ENCODE measurements around the gene LSR.

LSR gene

DNA sequence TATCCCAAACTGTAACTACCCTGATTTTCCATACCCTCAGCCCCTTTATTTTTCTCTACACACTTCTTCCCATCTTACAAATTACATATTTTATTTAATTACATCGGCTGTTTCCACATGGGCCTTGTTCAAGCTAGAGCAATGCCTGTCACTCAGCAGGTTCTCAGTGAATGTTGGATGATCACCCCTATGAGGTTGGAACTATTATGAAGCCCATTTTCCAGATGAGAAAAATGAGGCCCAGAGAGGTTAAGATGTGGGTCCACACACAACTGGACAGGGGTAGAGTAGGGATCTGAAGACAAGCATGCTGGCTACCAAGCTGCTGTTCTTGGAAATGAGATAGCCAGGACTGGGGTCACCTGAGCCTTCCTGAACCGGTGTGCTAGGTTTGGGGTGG, 53.2 kb downstream of the LSR start:
- DNase-seq: no peak

DNA sequence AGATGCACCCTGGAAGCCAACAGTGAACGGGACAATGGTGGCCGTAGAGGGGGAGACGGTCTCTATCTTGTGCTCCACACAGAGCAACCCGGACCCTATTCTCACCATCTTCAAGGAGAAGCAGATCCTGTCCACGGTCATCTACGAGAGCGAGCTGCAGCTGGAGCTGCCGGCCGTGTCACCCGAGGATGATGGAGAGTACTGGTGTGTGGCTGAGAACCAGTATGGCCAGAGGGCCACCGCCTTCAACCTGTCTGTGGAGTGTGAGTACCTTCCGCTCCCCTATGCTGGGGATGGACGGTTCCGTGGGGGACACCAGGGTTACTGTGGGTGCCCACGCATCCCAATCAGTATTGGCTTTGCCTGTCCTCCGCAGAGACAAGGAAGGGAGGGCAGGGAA, 53.6 kb downstream of the LSR start:
- DNase-seq: no peak

DNA sequence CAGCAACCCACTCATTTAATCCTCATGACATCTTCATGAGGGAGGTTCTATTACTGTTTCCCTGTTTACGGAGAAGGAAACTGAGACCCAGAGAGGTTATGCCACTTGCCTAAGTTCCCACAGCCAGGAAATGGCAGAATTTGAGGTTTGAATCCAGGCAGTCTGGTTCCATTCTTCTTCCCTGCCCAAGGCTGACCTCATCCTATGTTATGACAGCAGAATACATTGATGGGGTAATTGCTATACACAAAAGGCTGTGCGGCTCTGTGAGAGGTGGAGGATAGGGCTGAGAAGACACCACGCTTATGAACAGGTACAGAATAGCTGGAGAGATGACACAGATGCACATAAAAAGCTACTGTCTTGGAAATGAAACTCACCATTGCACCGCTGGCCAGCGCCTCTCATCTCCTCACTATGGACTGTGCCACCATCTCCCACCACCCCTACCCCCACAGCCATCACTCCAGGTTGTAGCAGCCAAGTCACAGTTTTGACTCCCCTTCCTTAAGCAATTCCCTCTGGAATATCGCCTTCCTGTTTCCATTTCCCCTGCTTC, 54.6 kb downstream of the LSR start:
- DNase-seq: no peak

DNA sequence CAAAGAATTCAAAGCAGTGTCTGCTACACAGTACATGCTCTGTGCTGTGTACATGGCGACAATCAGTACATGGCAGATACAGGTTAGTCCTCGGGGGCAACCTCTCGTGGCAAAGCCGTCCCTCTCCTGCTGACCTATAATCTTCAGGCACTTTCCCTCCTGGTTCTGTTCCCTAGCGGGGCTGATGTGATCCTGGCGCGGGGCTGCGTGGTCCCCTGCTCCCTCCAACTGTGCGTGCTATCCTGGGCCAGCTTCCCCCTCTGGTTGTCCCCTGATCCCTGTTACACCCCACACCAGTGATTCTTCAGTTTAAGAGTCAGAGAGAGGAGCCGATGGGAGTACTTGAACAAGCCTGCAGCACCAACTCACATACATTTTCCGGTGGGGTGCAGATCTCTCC, 55.2 kb downstream of the LSR start:
- DNase-seq: no peak

DNA sequence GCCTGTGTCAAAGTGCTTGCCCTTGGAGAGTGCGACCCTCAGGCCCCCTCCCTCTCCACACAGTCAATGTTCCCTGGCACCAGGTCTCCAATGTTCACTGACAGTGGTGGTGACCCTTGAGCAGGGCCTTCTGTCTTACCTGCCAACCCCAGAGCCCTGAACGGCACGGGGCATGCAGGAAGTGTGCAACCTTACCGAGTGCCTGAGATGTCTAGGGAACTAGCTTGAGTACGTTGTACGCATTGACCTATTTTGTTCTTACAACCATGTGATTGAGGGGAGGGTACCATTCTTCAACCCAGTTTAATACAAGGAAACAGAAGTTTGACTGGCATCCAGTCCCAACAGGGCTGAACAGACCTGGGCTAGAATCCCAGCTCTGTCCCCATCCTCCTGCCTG, 56.4 kb downstream of the LSR start:
- no peak for DNase-seq

DNA sequence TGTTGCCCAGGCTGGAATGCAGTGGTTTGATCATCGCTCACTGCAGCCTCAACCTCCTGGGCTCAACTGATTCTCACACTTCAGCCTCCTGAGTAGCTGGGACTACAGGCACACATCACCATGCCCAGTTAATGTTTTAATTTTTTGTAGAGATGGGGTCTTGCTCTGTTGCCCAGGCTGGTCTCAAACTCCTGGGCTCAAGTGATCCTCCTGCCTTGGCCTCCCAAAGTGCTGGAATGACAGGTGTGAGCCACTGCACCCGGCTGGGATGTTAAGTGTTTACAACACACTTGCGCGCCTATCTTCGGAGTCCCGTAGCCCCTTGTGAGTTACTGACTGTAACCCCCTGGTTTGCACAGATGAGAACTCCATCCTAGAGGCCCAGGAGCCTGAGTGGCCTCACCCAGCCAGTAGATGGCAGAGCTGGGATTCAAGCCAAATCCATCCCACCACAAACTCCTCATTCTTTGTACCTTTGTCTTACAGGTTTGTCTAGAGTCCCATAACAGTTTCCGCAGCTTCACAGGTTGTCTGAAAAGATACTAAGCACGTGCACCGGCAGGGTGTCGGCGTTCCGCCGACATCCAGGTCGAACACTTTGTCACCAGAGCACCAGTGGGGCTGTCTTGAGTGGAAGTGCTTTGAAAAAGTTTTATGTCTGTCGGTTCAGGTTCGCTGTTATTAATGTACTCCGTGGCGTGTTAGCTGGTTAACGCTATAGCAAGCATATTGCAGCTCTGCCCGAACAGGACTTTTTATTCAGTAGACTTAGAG, 57.9 kb downstream of the LSR start:
- DNase-seq: no peak

DNA sequence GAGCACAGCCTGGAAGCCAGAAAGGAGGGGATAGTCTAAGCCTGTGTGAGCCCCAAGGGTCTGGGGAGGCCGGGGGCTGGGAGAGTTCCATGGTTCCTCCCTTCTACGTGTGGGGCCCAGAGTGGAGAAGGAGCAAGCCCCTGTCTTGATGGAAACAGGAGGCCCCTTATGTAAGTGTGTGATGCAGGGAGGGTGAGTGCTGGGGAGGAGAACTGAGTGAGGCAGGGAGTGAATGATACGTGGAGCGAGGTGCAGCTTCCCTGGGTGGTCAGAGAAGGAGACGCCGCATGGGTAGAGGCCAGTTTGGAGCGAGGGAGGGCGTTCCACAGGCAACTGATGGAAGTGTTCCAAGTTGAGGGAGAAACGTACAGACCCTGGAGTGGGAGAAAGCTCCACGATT, 59.1 kb downstream of the LSR start:
- DNase-seq: no peak

DNA sequence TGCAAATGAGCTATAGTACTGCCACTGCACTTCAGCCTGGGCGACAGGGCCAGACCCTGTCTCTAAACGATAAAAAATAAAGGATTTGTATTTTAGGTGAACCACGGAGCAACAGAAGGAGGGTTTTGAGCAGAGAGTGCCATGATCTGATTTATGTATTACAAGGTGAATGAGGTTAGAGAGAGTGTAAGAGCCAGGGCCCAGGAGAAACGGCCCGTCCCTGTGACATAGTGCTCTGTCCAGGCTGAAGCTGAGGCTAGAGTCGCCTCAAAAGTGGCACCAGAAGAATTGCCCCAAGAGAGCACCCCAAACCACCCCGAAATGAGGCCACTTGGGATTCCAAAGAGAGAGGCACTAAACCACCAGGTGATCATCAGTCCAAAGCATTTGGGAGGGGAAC, 60.1 kb downstream of the LSR start:
- DNase-seq: peak; percentile 46

DNA sequence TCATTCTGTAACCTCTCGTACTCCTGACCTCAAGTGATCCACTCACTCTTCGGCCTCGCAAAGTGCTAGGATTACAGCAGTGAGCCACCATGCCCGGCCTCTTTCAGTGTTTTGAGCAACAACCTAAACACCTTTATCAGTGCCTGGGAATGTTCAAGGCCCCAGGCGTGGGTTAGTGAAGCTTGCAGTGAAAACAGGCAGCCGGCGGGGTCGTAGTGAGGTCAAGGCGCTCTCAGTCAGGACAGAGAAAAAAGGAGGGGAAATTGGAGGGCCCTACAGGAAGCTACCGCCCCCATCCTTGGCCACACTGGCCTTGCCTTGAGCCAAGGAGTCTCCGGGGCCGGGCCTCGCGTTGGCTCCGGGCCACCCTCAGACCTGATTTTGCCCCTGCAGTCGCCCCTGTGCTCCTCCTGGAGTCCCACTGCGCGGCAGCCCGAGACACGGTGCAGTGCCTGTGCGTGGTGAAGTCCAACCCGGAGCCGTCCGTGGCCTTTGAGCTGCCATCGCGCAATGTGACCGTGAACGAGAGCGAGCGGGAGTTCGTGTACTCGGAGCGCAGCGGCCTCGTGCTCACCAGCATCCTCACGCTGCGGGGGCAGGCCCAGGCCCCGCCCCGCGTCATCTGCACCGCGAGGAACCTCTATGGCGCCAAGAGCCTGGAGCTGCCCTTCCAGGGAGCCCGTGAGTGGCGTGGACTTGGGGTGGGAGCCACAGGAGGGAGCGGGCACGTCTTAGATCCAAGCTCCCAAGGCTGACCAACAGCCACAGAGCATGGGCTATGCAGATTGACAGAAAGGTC, 60.9 kb downstream of the LSR start:
- DNase-seq: peak; percentile 78

DNA sequence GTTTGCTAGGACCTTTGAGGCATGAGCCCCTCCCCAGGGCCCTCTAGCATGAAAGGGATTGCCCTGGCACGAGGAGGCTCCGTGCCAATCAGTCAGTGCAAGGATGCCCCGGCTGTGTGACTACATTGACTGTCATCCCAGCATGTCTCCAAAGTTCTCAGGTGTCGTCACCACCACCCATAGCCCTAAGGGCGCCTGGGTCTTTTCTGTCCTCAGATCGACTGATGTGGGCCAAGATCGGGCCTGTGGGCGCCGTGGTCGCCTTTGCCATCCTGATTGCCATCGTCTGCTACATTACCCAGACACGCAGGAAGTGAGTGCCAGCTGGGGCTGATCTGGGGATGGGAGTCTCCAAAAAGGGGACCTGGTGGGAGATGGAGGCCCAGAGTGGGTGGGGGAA, 61.5 kb downstream of the LSR start:
- no peak for DNase-seq

DNA sequence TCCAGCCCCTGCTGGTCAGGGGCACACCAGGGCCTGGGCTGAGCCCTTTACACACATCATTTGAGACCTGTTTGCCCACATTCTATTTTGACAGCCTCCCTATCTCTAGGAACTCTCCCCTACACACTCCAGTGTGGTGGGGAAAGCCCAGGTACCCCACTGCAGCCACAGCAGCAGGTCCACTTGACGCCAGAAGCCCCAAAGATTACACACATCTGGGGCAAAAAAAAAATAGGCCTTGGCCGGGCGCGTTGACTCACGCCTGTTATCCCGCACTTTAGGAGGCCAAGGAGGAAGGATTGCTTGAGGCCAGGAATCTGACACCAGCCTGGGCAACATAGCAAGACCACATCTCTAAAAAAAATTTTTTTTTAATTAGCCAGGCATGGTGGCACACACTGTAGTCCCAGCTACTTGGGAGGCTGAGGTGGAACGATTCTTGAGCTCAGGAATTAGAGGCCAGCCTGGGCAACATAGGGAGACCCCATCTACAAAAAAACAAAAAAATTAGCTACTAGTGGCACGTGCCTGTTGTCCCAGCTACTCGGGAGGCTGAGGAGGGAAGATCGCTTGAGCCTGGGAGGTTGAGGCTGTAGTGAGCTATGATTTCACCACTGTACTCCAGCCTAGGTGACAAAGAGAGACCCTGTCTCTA, 62.1 kb downstream of the LSR start:
- no peak for DNase-seq

DNA sequence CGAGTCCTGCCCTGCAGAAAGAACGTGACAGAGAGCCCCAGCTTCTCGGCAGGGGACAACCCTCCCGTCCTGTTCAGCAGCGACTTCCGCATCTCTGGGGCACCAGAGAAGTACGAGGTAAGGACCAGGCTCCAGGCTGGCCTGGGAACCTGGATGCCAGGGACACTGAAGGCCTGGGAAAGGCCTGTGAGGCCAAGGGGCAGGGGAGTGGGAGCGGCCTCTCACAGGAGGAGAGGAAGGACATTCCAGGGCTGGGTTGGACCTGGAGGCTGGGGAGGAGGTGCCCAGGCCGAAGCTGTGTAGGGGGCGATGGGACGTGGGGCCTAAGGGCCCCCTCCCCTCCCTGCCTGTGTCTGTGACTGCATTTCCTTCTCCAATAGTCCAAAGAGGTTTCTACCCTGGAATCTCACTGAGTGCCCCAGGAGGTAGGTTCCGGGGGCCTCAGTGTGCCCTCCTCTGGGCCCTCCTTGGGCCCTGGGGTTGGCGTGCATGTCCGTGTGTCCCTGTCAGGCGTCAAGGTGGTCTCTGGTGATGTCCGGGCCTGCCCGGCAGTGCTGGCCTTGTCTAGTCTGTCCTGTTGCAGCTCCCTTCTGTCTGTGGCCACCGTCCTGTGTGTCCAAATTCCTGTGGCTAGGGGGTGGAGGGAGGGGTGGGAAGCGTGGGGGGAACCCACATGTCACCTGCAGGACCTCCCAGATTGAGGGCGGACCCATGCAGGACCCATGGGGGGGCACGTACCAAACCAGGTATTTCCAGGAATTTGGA, 63.3 kb downstream of the LSR start:
- no peak for DNase-seq

DNA sequence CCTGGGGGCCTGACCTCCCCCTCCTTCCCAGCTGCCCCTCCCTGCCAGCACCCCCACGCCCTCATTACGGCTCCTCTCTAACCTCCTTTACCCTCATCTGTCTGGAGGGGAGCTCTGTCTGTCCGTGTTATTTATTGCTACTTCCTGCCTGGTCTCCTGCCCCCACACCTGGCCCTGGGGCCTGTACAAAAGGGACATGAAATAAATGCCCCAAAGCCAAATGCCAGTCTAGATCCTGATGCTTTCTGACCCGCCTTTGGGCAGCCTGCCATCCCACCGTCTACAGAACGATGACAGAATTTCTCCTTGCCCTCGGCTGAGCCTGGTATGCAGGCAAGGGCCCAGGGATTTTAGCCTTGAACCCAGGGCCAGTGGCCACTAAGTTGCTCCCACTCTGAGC, 64.8 kb downstream of the LSR start:
- DNase-seq: no peak

DNA sequence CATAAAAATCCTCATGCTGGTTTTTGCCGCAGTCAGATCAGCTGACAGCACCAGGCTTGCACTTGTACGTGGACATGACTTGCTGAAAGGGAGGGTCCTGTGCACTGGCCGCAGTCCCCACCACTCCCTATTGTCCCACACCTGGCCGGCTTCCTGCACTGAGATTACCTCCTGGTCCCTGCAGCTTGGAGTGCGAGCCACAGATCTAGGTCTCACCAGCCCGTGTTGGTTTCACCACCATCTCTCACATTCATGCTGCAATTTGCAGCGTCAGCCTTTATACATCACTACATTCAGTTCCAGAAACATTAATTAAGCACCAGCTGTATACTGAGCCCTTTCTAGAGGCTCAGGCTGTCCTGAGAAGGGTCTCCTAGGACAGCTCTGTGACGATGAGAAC, 65.2 kb downstream of the LSR start:
- no peak for DNase-seq

DNA sequence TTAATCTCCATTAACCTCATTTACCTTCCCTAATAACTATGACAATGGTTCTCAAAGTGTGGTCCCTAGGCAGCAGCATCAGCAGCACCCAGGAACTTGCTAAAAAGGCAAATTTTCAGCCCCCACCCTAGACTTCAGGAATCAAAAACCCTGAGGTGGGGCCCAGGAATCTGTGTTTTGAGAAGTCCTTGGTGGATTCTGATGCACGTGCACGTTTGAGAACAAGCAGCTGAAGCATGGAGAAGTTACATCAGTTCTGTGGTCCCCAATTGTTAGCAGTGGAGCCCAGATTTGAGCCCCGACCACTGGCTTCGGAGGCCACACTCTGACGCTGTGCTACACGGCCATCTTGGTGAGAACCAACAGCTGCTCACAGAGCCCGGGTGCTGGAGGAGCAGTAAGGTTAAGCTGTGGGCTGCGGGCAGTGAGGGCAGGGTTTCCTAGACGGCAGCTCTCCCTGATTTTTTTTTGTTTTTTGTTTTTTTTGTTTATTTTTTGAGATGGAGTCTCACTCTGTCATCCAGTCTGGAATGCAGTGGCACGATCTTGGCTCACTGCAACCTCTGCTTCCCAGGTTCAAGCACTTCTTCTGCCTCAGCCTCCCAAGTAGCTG, 66.2 kb downstream of the LSR start:
- no peak for DNase-seq

DNA sequence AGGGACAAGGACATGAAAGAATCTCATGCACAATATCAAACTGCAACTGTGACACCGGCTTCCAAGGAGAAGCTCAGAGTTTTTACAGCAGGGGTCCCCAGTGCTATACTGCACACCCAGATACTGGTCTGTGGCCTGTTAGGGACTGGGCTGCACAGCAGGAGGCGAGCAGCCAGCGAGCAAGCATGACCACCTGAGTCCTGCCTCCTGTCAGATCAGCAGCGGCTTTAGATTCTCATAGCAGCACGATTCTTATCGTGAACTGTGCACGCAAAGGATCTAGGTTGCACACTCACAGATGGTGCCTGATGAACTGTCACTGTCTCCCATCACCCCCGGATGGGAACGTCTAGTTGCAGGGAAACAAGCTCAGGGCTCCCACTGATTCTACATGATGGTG, 67.1 kb downstream of the LSR start:
- no peak for DNase-seq

DNA sequence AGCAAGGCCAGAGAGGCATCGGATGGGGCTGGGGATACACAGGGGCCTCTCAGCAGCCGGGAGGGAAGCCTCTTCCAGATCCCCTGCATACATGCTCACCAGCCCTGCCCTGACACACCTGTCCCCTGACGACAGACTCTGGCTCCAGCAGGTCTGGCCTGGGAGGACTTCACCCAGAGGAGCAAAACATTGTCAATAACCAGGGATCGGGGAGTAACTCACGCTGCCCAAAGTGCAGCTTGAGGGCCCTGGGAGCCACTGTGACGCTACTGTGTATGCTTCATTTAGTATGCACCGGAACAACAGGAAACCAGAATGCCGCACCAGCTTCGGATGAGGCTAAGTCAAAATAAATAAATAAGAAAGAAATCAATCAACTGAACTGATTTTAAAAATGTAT, 67.8 kb downstream of the LSR start:
- DNase-seq: no peak

All from right kidney (tissue), 1 donor.